Upper lobe of left lung (tissue), 4 donors: ENCODE results near the gene RAI14.

Experiments used
- EP300 ChIP-seq, 4 donors: sonication (generic); formaldehyde crosslinking; IDR thresholded peaks; one replicate each; pipeline ENCODE4 v1.5.1; 2017; ENCODE audit warnings: antibody characterized with exemption in 4 of 4, control low read depth in 2 of 4
- POLR2A ChIP-seq, 4 donors: fragments of 450-650 bp; IDR thresholded peaks; one replicate each; pipeline ENCODE4 v1.5.1; 2016 to 2017; ENCODE audit warnings: antibody characterized with exemption in 4 of 4, mild to moderate bottlenecking in 2 of 4

DNA sequence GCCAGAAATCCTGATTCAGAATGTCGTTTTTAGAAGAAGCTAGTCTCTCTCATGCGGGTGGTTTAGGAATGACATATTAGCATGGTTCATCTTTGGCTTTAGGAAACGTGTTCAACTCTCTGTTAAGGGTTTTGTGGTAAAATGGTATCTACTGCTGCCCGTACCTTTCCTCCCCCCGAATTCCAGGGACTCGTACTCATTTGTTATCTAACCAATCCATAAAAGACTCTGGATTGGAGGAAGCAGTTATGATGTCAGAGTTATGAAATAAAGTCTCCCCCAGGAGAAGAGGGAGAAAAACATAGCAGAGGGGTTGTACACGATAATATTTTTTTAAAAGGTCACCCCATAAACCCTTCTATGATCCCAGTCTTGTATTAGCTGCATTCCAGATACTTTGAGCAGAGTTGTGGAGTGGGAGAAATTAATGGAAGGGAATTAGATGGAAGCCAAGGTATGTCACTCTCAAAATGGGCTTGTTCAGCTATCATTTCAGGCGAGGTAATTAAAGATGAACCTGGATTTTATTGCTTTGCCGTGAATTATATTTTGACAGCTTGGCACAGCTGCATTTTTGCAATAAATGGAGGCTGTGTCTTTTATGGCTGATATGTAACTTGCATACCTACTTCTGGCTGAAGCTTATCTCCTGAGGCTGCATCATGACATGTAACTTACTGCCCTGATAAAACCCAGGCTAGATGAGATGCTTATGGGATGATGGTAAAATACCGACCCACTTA, 31.3 kb downstream of the RAI14 start:
- no peak for TF ChIP-seq POLR2A (IDR thresholded peaks at IDR 0.05)
- peak in 1 of 4 donors; percentile 20 for TF ChIP-seq EP300 (IDR thresholded peaks at IDR 0.05)
